ENCODE measurements around the gene ZNF777. TPM values are rescaled to one million over a fixed set of nuclear protein-coding genes. Genes with fewer than 3 reads are reported as not detected.
A peak's percentile ranks its signal among the peaks of the same experiment; 100 is the strongest.

ZNF777 gene
- total RNA-seq, 1 donor from 2014 or later: 20.3 TPM

GRCh38 chr7:149468208-149468607 lies 7.3 kb upstream of the ZNF777 start:
- no peak overlapping the region for H3K4me3 Mint-ChIP-seq (ENCODE audit: low read depth)
- H3K4me1 Mint-ChIP-seq (ENCODE audit: low read depth): no peaks in the 10 kb centered on the region
- H3K9me3 Mint-ChIP-seq (ENCODE audit: low read depth): peaks cover 16% of the 10 kb centered on the region
- peaks cover 19% of the 10 kb centered on the region for H3K36me3 Mint-ChIP-seq (ENCODE audit: insufficient read depth)
- no peak for DNase-seq (ENCODE audit: low spot score, unreplicated experiment)
- H3K27me3 Mint-ChIP-seq: no peaks in the 10 kb centered on the region
- H3K27ac Mint-ChIP-seq: no peak overlapping the region
- no peak for TF ChIP-seq CTCF (IDR thresholded peaks at IDR 0.05; ENCODE audit: unreplicated experiment)

GRCh38 chr7:149467321-149467859 lies 6.5 kb upstream of the ZNF777 start:
- H3K27ac Mint-ChIP-seq: no peak overlapping the region

GRCh38 chr7:149466364-149466763 lies 5.5 kb upstream of the ZNF777 start:
- H3K27ac Mint-ChIP-seq: no peak overlapping the region
- peaks cover 7% of the 10 kb centered on the region for H3K36me3 Mint-ChIP-seq (ENCODE audit: insufficient read depth)
- H3K9me3 Mint-ChIP-seq (ENCODE audit: low read depth): peaks cover 16% of the 10 kb centered on the region
- H3K27me3 Mint-ChIP-seq: peaks cover 3% of the 10 kb centered on the region
- no peak for TF ChIP-seq CTCF (IDR thresholded peaks at IDR 0.05; ENCODE audit: unreplicated experiment)
- DNase-seq (ENCODE audit: low spot score, unreplicated experiment): no peak
- H3K4me1 Mint-ChIP-seq (ENCODE audit: low read depth): peaks cover under 1% of the 10 kb centered on the region
- H3K4me3 Mint-ChIP-seq (ENCODE audit: low read depth): no peak overlapping the region

More at GRCh38 chr7:149467321-149467859, 6.5 kb upstream of the ZNF777 start:
- no peak for TF ChIP-seq CTCF (IDR thresholded peaks at IDR 0.05; ENCODE audit: unreplicated experiment)
- no peaks in the 10 kb centered on the region for H3K4me1 Mint-ChIP-seq (ENCODE audit: low read depth)
- peaks cover 16% of the 10 kb centered on the region for H3K9me3 Mint-ChIP-seq (ENCODE audit: low read depth)
- H3K4me3 Mint-ChIP-seq (ENCODE audit: low read depth): no peak overlapping the region
- no peak for DNase-seq (ENCODE audit: low spot score, unreplicated experiment)
- peaks cover 13% of the 10 kb centered on the region for H3K36me3 Mint-ChIP-seq (ENCODE audit: insufficient read depth)
- peaks cover 2% of the 10 kb centered on the region for H3K27me3 Mint-ChIP-seq

GRCh38 chr7:149463500-149464161 lies 2.8 kb upstream of the ZNF777 start:
- no peak for TF ChIP-seq CTCF (IDR thresholded peaks at IDR 0.05; ENCODE audit: unreplicated experiment)
- peaks cover 12% of the 10 kb centered on the region for H3K9me3 Mint-ChIP-seq (ENCODE audit: low read depth)
- H3K27me3 Mint-ChIP-seq: peaks cover 3% of the 10 kb centered on the region
- H3K36me3 Mint-ChIP-seq (ENCODE audit: insufficient read depth): no peaks in the 10 kb centered on the region
- peaks cover 4% of the 10 kb centered on the region for H3K4me1 Mint-ChIP-seq (ENCODE audit: low read depth)
- DNase-seq (ENCODE audit: low spot score, unreplicated experiment): no peak
- H3K27ac Mint-ChIP-seq: no peak overlapping the region
- H3K4me3 Mint-ChIP-seq (ENCODE audit: low read depth): no peak overlapping the region

GRCh38 chr7:149462101-149462520 lies 1.2 kb upstream of the ZNF777 start:
- peak overlapping the region; percentile 31 for H3K27ac Mint-ChIP-seq
- peaks cover 12% of the 10 kb centered on the region for H3K9me3 Mint-ChIP-seq (ENCODE audit: low read depth)
- no peaks in the 10 kb centered on the region for H3K36me3 Mint-ChIP-seq (ENCODE audit: insufficient read depth)
- TF ChIP-seq CTCF (IDR thresholded peaks at IDR 0.05; ENCODE audit: unreplicated experiment): no peak
- DNase-seq (ENCODE audit: low spot score, unreplicated experiment): no peak
- peak overlapping the region; percentile 17 for H3K4me3 Mint-ChIP-seq (ENCODE audit: low read depth)
- H3K27me3 Mint-ChIP-seq: peaks cover 3% of the 10 kb centered on the region
- peaks cover 9% of the 10 kb centered on the region for H3K4me1 Mint-ChIP-seq (ENCODE audit: low read depth)

Data from progenitor cell of endocrine pancreas (in vitro differentiated cells).